ENCODE measurements around the gene MST1. TPM values are rescaled to one million over a fixed set of nuclear protein-coding genes. Genes with fewer than 3 reads are reported as not detected.

Gene MST1
- total RNA-seq, 1 donor: 2.9 TPM

GRCh38 chr3:49717959-49718857 lies 28.9 kb upstream of the MST1 start:
- no peak for TF ChIP-seq CTCF (IDR thresholded peaks at IDR 0.05; ENCODE audit: insufficient read depth, low read length)
- H3K4me3 ChIP-seq (ENCODE audit: low read depth, low read length): no peak overlapping the region

GRCh38 chr3:49717211-49717958 lies 28.1 kb upstream of the MST1 start:
- H3K4me3 ChIP-seq (ENCODE audit: low read depth, low read length): no peak overlapping the region
- TF ChIP-seq CTCF (IDR thresholded peaks at IDR 0.05; ENCODE audit: insufficient read depth, low read length): no peak
- DNase-seq (ENCODE audit: low read depth): no peak

More at GRCh38 chr3:49717959-49718857, 28.9 kb upstream of the MST1 start:
- DNase-seq (ENCODE audit: low read depth): no peak

- TF ChIP-seq CTCF (IDR thresholded peaks at IDR 0.05; ENCODE audit: insufficient read depth, low read length): no peak
- no peak overlapping the region for H3K4me3 ChIP-seq (ENCODE audit: low read depth, low read length)
- DNase-seq (ENCODE audit: low read depth): no peak
These were observed 27.5 kb upstream of the MST1 start for GRCh38 chr3:49716691-49717210.

- H3K4me3 ChIP-seq (ENCODE audit: low read depth, low read length): no peak overlapping the region
- DNase-seq (ENCODE audit: low read depth): no peak
- TF ChIP-seq CTCF (IDR thresholded peaks at IDR 0.05; ENCODE audit: insufficient read depth, low read length): no peak
These were observed 26.9 kb upstream of the MST1 start for GRCh38 chr3:49716169-49716568.

- no peak for TF ChIP-seq CTCF (IDR thresholded peaks at IDR 0.05; ENCODE audit: insufficient read depth, low read length)
- DNase-seq (ENCODE audit: low read depth): no peak
- H3K4me3 ChIP-seq (ENCODE audit: low read depth, low read length): no peak overlapping the region
These were observed 26.4 kb upstream of the MST1 start for GRCh38 chr3:49715611-49716121.

- no peak for DNase-seq (ENCODE audit: low read depth)
- no peak overlapping the region for H3K4me3 ChIP-seq (ENCODE audit: low read depth, low read length)
- TF ChIP-seq CTCF (IDR thresholded peaks at IDR 0.05; ENCODE audit: insufficient read depth, low read length): no peak
These were observed 25.7 kb upstream of the MST1 start for GRCh38 chr3:49714728-49715550.
